Right lobe of liver (tissue), 6 donors: ENCODE results near the gene OR2W1. TPM values are rescaled to one million over a fixed set of nuclear protein-coding genes. Genes with fewer than 3 reads are reported as not detected.
A peak's percentile ranks its signal among the peaks of the same experiment; 100 is the strongest.

Source experiments
- ATAC-seq, 4 donors: fragments of 200-7000 bp; cut with Tn5 transposase; one replicate each; pipeline ENCODE4 v1.9.1; 2020; ENCODE audit warnings: mild to moderate bottlenecking in 4 of 4, moderate library complexity in 4 of 4
- DNase-seq, 3 donors: peaks; one replicate each; pipeline ENCODE4 v3.0.0-alpha.2; 2020
- H3K27ac ChIP-seq, 3 donors: fragments of 200-600 bp; one replicate each; pipeline ENCODE4 v1.8.0; 2022
- H3K27me3 ChIP-seq, 2 donors: fragments of 200-600 bp; one replicate each; pipeline ENCODE4 v1.8.0; 2022
- H3K36me3 ChIP-seq, 4 donors: fragments of 200-600 bp; sonication (generic) in 1 of 4; one replicate each; pipeline versions ENCODE4 v1.5.1 to v1.8.0; 2017 to 2022; ENCODE audit warnings: control low read depth in 1 of 4
- H3K4me1 ChIP-seq, 4 donors: fragments of 200-600 bp; sonication (generic) in 1 of 4; one replicate each; pipeline versions ENCODE4 v1.5.1 to v1.8.0; 2017 to 2022; ENCODE audit warnings: control low read depth in 1 of 4
- H3K4me3 ChIP-seq, 3 donors: fragments of 200-600 bp; one replicate each; pipeline ENCODE4 v1.8.0; 2022
- H3K9me3 ChIP-seq, 4 donors: fragments of 200-600 bp; sonication (generic) in 1 of 4; one replicate each; pipeline versions ENCODE4 v1.5.1 to v1.8.0; 2017 to 2022; ENCODE audit warnings: control low read depth in 1 of 4
- POLR2A ChIP-seq: fragments of 450-650 bp; IDR thresholded peaks from one replicate; pipeline ENCODE4 v1.6.1; 2017; ENCODE audit warnings: antibody characterized with exemption, mild to moderate bottlenecking
- WGBS: methylation state at CpG from one replicate; pipeline ENCODE4 v1.1.6; 2018; ENCODE audit warnings: low coverage, low lambda C conversion rate; ENCODE audit not compliant: insufficient coverage; ENCODE audit errors: missing lambda C conversion rate; 5-methylcytosine and 5-hydroxymethylcytosine counted together
- intact Hi-C, 2 donors: fragments of 100-400 bp; cut with DNase I; formaldehyde crosslinking; loops; one replicate each; pipeline versions ENCODE4 v1.11.2 to v1.14.1; 2022
- total RNA-seq, 6 experiments: library from RNA; depleted of rRNA in 2 of 6; stranded (reverse); fragments of >200 nt in 2 of 6; fragmentation: NEBNext Ultra II Directional in 3 of 6; extraction: Animal tissue kit (Norgen Biotek cat#: 25700) in 3 of 6; gene quantifications; one replicate each; pipeline versions ENCODE4 v1.1.0 to v1.2.4, GENCODE V29; 2016 to 2023
- TF ChIP-seq, protein P1 (sequence below), 4 donors: fragments of 200-600 bp in 3 of 4; fragments of 450-650 bp in 1 of 4; IDR thresholded peaks; one replicate each; pipeline versions ENCODE4 v1.5.1 to v1.8.0; 2016 to 2022; ENCODE audit warnings: antibody characterized with exemption in 4 of 4, mild to moderate bottlenecking in 2 of 4
- donor health status: DM: no; HTN: yes; CAD: no.
- donor health status: DM: no; HTN: no; CAD: no.
- donor health status: DM: no; HTN: no; CAD: no.
- donor health status: DM: no; HTN: yes; CAD: no.
- donor health status: DM: no; HTN: yes; CAD: no.

The OR2W1 gene
- total RNA-seq, 6 experiments from 2014 or later, result not detected

DNA sequence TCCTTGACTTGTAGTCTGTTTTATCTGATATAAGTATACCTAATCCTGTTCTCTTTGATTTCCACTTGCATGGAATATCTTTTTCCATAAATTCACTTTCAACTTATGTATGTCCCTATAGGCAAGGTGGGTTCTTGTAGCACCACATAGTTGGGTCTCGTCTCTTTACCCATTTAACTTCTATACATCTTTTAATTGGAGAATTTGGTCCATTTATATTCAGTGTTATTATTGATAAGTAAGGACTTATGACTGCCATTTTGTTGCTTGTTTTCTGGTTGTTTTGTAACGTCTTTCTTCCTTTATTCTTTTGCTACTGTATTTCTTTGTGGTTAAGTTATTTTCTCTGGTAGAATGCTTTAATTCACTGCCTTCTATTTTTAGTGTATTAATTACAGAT, 25.3 kb downstream of the OR2W1 start:
- intact Hi-C loops, result loop anchor here (5.0 to 10.0 kb wide), 2 partner anchors 185 to 332 kb away; no protein-coding TSS in a partner anchor
- Histone ChIP-seq H3K4me3 (no peak overlapping the region), H3K4me1 (peaks cover 0 to 9% (median 0%) of the 10 kb centered on the region in 4 donors), H3K27me3 (no peaks in the 10 kb centered on the region), H3K9me3 (no peaks in the 10 kb centered on the region), H3K27ac (no peak overlapping the region), H3K36me3 (no peaks in the 10 kb centered on the region)
- WGBS, result 60% methylated on average over 2 of the region's 2 CpGs
- DNase-seq (no peak), ATAC-seq (no peak)
- TF ChIP-seq POLR2A, result no peak
- TF ChIP-seq, protein P1, sequence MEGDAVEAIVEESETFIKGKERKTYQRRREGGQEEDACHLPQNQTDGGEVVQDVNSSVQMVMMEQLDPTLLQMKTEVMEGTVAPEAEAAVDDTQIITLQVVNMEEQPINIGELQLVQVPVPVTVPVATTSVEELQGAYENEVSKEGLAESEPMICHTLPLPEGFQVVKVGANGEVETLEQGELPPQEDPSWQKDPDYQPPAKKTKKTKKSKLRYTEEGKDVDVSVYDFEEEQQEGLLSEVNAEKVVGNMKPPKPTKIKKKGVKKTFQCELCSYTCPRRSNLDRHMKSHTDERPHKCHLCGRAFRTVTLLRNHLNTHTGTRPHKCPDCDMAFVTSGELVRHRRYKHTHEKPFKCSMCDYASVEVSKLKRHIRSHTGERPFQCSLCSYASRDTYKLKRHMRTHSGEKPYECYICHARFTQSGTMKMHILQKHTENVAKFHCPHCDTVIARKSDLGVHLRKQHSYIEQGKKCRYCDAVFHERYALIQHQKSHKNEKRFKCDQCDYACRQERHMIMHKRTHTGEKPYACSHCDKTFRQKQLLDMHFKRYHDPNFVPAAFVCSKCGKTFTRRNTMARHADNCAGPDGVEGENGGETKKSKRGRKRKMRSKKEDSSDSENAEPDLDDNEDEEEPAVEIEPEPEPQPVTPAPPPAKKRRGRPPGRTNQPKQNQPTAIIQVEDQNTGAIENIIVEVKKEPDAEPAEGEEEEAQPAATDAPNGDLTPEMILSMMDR (IDR thresholded peaks at IDR 0.05), result no peak

DNA sequence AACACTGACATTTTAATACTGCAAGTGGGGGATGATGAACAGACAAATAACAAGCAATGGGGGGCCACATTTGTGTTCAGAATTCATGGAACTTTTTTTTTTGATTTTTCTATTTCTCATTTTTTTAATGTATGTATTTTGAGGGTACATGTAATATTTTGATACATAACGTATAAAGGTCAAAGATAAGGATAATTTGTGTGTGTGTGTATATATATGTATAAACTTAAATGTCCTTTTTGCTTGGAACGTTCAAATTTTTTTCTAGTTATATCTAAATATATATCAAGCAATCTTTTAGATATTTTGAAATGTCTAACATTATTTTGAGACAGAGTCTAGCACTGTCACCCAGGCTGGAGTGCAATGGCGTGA, 27.6 kb downstream of the OR2W1 start:
- ATAC-seq, result no peak
- peaks cover 0 to 9% (median 0%) of the 10 kb centered on the region in 4 donors for H3K4me1 ChIP-seq
- H3K4me3 ChIP-seq, result no peak overlapping the region
- intact Hi-C loops, result loop anchor here (5.0 to 10.0 kb wide), 2 partner anchors 183 to 330 kb away; no protein-coding TSS in a partner anchor
- TF ChIP-seq, protein P1 (IDR thresholded peaks at IDR 0.05), result no peak
- TF ChIP-seq POLR2A, result no peak
- DNase-seq, result no peak
- H3K36me3 ChIP-seq, result no peaks in the 10 kb centered on the region
- 32% methylated on average over 3 of the region's 3 CpGs for WGBS
- H3K27me3 ChIP-seq, result no peaks in the 10 kb centered on the region
- H3K9me3 ChIP-seq, result no peaks in the 10 kb centered on the region
- H3K27ac ChIP-seq, result no peak overlapping the region

DNA sequence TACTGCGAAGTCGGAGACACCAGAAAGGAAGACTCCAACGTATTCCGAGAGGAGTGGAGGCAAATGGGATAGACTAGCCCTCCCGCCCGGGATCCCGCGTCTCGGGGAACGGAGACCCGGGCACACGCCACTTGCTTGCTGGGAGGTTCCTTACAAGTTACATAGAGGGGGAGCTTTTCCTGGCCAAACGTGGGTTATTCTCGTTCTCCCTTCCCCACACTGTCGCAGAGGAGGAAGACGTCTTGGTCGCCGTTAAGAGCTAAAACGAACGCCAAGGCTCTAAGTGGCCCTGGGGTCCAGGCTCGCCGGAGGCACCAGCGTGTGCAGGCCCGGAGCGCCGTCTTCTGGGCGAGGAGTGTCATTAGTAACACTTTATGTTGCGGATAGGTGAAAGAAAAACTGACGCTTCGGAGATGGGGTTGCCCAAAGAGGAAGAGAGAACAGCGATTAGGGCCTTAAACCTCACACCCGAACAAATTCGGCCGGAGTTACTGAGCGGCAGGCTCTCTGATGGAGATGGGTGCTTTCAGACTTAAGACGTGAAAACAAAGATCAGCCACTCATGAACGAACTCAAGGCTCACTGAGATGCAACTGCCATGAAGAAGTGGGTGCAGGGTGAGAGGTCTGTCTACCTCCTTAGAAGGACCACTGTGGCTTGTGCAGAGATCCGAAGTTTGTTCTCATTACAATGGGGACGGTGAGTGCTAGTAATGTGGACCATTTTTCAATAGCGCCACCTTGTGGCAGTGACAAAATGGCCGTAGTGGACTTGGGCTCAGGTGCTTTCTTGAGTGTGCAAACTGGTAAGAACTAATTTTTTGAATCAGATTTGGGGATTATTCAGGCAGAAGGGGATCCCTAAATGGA, 28.2 kb downstream of the OR2W1 start:
- WGBS, result under 1% methylated on average over 36 of the region's 41 CpGs
- intact Hi-C loops, result loop anchor here (5.0 to 10.0 kb wide), 2 partner anchors 182 to 329 kb away; no protein-coding TSS in a partner anchor
- Histone ChIP-seq H3K4me3 (peak overlapping the region; percentile 37 to 59 (median 42)), H3K36me3 (no peaks in the 10 kb centered on the region), H3K9me3 (no peaks in the 10 kb centered on the region), H3K27ac (no peak overlapping the region), H3K4me1 (peaks cover 0 to 9% (median 0%) of the 10 kb centered on the region in 4 donors), H3K27me3 (no peaks in the 10 kb centered on the region)
- TF ChIP-seq POLR2A, result no peak
- TF ChIP-seq, protein P1 (IDR thresholded peaks at IDR 0.05), result peak; percentile 65 to 75 (median 68)
- ATAC-seq (peak; percentile 93 to 98 (median 95)), DNase-seq (peak; percentile 70 to 81 (median 78))

DNA sequence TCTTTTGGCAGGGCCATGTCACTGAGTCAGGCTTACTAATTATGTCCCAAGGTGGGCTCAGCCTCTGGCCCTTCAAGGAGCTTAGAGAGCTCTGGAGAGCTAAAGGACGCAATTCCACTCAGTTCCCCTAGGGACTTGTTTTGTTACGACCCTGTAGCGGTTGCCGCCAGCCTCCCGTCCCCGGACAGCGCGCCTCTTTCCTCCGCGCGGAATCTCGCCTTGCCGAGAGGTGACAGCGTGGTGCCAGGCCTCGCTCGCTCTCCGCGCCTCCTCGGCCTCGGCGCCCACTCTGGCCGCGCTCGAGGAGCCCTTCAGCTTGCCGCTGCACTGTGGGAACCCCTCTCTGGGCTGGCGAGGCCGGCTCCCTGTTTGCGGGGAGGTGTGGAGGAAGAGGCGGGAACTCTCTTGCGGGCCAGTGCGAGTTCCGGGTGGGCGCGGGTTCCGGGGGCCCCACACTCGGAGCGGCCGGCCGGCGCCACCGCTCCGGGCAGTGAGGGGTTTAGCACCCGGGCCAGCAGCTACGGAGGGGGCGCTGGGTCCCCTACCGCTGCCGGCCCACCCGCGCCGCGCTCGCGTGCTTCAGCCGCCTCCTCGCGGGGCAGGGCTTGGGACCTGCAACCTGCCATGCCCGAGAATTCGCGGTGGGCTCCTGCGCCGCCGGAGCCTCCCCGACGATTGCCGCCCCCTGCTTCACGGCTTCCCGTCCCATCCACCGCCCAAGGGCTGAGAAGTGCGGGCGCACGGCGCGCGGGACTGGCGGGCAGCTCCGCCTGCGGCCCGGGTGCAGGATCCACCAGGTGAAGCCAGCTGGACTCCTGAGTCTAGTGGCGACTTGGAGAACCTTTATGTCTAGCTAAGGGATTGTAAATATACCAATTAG, 30.0 kb downstream of the OR2W1 start:
- ATAC-seq (no peak), DNase-seq (no peak)
- no peaks in the 10 kb centered on the region for H3K36me3 ChIP-seq
- TF ChIP-seq POLR2A, result no peak
- TF ChIP-seq, protein P1 (IDR thresholded peaks at IDR 0.05), result no peak
- no peaks in the 10 kb centered on the region for H3K9me3 ChIP-seq
- no peak overlapping the region for H3K4me3 ChIP-seq
- H3K4me1 ChIP-seq, result peaks cover 0 to 9% (median 0%) of the 10 kb centered on the region in 4 donors
- WGBS, result 44% methylated on average over 6 of the region's 79 CpGs
- no peak overlapping the region for H3K27ac ChIP-seq
- no peaks in the 10 kb centered on the region for H3K27me3 ChIP-seq
- intact Hi-C loops, result loop anchor here (5.0 to 10.0 kb wide), 2 partner anchors 180 to 328 kb away; no protein-coding TSS in a partner anchor
